ENCODE data around the gene ICA1L. TPM values are rescaled to one million over a fixed set of nuclear protein-coding genes. Genes with fewer than 3 reads are reported as not detected.

Gene ICA1L
- total RNA-seq, 1 experiment from 2014 or later = 6.4 TPM

DNA sequence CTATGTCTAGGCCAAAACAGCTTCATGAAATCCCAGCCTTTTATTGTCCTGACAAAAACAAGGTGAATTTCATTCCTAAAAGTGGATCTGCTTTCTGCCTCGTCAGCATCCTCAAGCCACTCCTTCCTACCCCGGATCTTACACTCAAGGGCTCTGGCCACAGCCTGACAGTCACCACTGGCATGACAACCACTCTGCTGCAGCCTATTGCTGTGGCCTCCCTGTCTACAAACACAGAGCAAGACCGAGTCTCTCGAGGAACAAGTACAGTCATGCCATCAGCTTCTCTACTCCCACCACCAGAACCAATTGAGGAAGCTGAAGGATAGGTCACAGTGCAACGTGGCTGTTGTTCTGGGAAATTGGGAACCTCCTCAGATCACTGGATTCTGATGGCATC is 106.1 kb downstream of the ICA1L start:
- H3K36me3 ChIP-seq (ENCODE audit: control insufficient read depth, insufficient read depth, low read length) = no peaks in the 10 kb centered on the region
- H3K9me3 ChIP-seq (ENCODE audit: control insufficient read depth, insufficient read depth, low read depth, low read length) = no peaks in the 10 kb centered on the region
- ChIA-PET CTCF (no interaction called here), POLR2A (interaction anchor here (0.6 kb wide), 1 partner anchor 494 kb away, joined by 5 read pairs; no protein-coding TSS in a partner anchor)
- BruUV-seq (replicated peaks) = no TSS peak
- ATAC-seq = no peak
- no peaks in the 10 kb centered on the region for H3K27me3 ChIP-seq (ENCODE audit: control insufficient read depth, insufficient read depth, low read length)
- in situ Hi-C loops (cut with HindIII; ENCODE audit: low pct_unique_long_range_greater_than_20kb, low sequenced_read_pairs) (no loop called here), intact Hi-C loops (cut with micrococcal nuclease; ENCODE audit: unreplicated experiment) (no loop called here)
- no peaks in the 10 kb centered on the region for H3K4me1 ChIP-seq (ENCODE audit: control insufficient read depth, insufficient read depth, low read length)
- TF ChIP-seq POLR2AphosphoS5 (IDR thresholded peaks at IDR 0.05; ENCODE audit: low read depth, low read length) = no peak
- TF ChIP-seq, protein P1, sequence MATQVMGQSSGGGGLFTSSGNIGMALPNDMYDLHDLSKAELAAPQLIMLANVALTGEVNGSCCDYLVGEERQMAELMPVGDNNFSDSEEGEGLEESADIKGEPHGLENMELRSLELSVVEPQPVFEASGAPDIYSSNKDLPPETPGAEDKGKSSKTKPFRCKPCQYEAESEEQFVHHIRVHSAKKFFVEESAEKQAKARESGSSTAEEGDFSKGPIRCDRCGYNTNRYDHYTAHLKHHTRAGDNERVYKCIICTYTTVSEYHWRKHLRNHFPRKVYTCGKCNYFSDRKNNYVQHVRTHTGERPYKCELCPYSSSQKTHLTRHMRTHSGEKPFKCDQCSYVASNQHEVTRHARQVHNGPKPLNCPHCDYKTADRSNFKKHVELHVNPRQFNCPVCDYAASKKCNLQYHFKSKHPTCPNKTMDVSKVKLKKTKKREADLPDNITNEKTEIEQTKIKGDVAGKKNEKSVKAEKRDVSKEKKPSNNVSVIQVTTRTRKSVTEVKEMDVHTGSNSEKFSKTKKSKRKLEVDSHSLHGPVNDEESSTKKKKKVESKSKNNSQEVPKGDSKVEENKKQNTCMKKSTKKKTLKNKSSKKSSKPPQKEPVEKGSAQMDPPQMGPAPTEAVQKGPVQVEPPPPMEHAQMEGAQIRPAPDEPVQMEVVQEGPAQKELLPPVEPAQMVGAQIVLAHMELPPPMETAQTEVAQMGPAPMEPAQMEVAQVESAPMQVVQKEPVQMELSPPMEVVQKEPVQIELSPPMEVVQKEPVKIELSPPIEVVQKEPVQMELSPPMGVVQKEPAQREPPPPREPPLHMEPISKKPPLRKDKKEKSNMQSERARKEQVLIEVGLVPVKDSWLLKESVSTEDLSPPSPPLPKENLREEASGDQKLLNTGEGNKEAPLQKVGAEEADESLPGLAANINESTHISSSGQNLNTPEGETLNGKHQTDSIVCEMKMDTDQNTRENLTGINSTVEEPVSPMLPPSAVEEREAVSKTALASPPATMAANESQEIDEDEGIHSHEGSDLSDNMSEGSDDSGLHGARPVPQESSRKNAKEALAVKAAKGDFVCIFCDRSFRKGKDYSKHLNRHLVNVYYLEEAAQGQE (IDR thresholded peaks at IDR 0.05; ENCODE audit: insufficient read depth in 1 of 2, low read depth in 2 of 2, low read length in 1 of 2) = no peak
- TF ChIP-seq TCF7L2 (IDR thresholded peaks at IDR 0.05; ENCODE audit: low read depth, low read length) = no peak
- no peak for TF ChIP-seq SIN3A (IDR thresholded peaks at IDR 0.05; ENCODE audit: borderline replicate concordance, insufficient read depth, low read depth, low read length)
- TF ChIP-seq, protein P2, sequence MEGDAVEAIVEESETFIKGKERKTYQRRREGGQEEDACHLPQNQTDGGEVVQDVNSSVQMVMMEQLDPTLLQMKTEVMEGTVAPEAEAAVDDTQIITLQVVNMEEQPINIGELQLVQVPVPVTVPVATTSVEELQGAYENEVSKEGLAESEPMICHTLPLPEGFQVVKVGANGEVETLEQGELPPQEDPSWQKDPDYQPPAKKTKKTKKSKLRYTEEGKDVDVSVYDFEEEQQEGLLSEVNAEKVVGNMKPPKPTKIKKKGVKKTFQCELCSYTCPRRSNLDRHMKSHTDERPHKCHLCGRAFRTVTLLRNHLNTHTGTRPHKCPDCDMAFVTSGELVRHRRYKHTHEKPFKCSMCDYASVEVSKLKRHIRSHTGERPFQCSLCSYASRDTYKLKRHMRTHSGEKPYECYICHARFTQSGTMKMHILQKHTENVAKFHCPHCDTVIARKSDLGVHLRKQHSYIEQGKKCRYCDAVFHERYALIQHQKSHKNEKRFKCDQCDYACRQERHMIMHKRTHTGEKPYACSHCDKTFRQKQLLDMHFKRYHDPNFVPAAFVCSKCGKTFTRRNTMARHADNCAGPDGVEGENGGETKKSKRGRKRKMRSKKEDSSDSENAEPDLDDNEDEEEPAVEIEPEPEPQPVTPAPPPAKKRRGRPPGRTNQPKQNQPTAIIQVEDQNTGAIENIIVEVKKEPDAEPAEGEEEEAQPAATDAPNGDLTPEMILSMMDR (IDR thresholded peaks at IDR 0.05) = no peak
- no peak overlapping the region for H3K27ac ChIP-seq (ENCODE audit: low read length)
- DNase-seq (ENCODE audit: low read depth, low spot score) = no peak
- no peak overlapping the region for H3K4me3 ChIP-seq (ENCODE audit: low read depth in 2 of 2, low read length in 2 of 2)

DNA sequence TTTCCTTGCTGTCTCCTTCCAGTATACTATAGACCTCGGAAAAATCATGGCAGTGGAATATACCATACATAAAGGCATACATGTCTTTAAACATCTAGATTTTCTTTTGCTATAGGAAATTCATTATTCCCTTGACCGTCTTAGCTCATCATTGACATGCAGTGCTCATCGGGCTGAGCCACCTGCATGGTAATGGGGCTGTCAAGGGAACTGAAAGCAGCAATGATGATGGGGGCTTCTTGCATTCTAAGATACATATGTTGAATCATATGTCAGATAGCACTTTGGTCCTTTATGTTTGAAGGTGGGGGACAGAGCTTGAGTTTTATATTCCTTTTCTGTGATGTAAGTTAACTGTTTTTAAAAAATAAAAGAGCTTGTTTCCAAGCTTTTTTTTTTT is 106.6 kb downstream of the ICA1L start:
- no TSS peak for BruUV-seq (replicated peaks)
- Histone ChIP-seq H3K27me3 (ENCODE audit: control insufficient read depth, insufficient read depth, low read length) (no peaks in the 10 kb centered on the region), H3K27ac (ENCODE audit: low read length) (no peak overlapping the region), H3K36me3 (ENCODE audit: control insufficient read depth, insufficient read depth, low read length) (no peaks in the 10 kb centered on the region), H3K9me3 (ENCODE audit: control insufficient read depth, insufficient read depth, low read depth, low read length) (no peaks in the 10 kb centered on the region), H3K4me1 (ENCODE audit: control insufficient read depth, insufficient read depth, low read length) (no peaks in the 10 kb centered on the region), H3K4me3 (ENCODE audit: low read depth in 2 of 2, low read length in 2 of 2) (no peak overlapping the region)
- CTCF ChIA-PET = no interaction called here
- POLR2A ChIA-PET = interaction anchor here (0.6 kb wide), 1 partner anchor 493 kb away, joined by 5 read pairs; no protein-coding TSS in a partner anchor
- ATAC-seq (no peak), DNase-seq (ENCODE audit: low read depth, low spot score) (no peak)
- intact Hi-C loops (cut with micrococcal nuclease; ENCODE audit: unreplicated experiment) = no loop called here
- in situ Hi-C loops (cut with HindIII; ENCODE audit: low pct_unique_long_range_greater_than_20kb, low sequenced_read_pairs) = no loop called here
- TF ChIP-seq POLR2AphosphoS5 (IDR thresholded peaks at IDR 0.05; ENCODE audit: low read depth, low read length) = no peak
- no peak for TF ChIP-seq SIN3A (IDR thresholded peaks at IDR 0.05; ENCODE audit: borderline replicate concordance, insufficient read depth, low read depth, low read length)
- TF ChIP-seq TCF7L2 (IDR thresholded peaks at IDR 0.05; ENCODE audit: low read depth, low read length) = no peak
- TF ChIP-seq, protein P1 (IDR thresholded peaks at IDR 0.05; ENCODE audit: insufficient read depth in 1 of 2, low read depth in 2 of 2, low read length in 1 of 2) = no peak

Measured in Panc1 (cell line).